HG03060 (cell line): ENCODE data around the gene APLP1.
"Not testable (repeated sequence)": the region's sequence is repeated elsewhere in the genome, so short reads cannot be mapped to it uniquely, and the experiment has no call there.

ENCODE experiments used
- ATAC-seq: cut with Tn5 transposase; IDR thresholded peaks from one replicate; pipeline ENCODE4 v1.9.1; 2021; ENCODE audit warnings: low read depth, moderate number of reproducible peaks; ENCODE audit not compliant: unreplicated experiment

Gene APLP1

DNA sequence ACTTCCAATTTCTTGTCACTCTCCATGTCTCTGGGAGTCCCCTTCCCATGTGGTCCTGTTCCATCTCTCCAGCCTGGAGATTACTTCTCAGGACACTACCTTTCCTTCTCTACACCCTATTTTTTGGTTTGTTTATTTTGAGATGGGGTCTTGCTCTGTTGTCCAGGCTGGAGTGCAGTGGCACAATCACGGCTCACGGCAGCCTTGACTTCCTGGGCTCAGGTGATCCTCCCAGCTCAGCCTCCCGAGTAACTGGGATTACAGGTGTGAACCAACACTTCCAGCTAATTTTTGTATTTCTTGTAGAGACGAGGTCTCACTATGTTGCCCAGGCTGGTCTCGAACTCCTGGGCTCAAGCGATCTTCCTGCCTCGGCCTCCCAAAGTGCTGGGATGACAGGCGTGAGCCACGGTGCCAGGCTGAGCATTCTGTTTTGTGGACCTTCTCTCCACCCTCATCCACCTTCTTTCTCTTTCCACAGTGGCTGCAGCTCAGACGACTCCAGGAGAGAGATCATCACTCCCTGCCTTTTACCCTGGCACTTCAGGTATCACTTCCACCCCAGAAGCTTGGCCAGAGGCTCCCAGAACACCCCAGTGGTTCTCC is 34.6 kb downstream of the APLP1 start:
- ATAC-seq = no peak

DNA sequence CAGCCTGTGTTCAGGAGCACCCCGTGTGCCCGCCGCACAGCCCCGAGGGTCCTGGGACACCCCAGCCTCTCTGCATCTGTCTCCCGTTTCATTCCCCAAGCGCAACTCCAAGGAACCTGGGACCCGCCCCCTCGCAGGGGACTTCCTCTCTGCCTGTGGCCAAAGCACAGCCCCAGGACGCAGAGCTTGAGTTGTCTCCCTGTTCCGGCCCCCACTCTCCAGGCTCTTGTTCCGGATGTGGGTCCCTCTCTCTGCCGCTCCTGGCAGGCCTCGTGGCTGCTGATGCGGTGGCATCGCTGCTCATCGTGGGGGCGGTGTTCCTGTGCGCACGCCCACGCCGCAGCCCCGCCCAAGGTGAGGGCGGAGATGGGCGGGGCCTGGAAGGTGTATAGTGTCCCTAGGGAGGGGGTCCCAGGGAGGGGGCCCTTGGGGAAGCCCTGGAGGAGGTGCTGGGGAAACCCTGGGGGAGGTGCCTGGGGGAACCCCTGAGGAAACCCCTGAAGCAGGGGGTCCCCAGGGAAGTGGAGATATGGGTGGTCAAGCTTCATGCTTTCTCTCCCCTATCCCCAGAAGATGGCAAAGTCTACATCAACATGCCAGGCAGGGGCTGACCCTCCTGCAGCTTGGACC is 35.3 kb downstream of the APLP1 start:
- ATAC-seq = peak; percentile 31

DNA sequence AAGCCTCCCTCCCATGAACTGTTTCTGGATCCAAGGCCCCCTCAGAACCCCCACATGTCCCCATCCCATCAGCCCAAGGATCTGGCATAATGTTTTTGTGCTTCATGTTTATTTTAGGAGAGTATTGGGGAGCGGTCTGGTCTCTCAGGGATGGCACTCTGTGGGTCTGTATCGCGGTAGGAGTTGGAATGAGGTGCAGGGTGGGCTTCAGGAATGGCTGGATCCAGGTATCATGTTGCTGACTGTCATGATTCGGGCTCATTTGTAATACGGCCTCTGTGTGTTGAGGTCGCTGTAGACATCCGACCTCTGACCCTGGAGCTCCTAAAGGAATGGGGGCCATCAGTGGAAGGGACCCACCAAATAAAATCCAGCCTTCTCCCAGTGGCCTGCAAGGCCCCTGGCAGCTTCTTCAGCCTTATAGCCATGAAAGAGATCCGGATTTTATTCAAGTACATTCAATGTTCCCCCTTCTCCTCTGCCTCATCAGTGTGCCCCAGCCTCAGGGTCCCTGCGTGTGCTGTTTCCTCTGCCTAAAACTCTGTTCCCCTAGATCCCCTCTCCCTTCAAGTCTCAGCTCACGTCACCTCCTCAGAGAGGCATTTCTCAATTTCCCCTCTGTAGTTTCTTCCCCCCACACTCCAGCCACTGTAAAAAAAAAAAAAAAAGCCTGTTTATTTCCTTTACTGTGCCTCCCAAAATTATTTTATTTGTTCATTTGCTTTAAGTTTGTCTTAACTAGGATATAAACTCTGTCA is 36.1 kb downstream of the APLP1 start:
- ATAC-seq = no peak

DNA sequence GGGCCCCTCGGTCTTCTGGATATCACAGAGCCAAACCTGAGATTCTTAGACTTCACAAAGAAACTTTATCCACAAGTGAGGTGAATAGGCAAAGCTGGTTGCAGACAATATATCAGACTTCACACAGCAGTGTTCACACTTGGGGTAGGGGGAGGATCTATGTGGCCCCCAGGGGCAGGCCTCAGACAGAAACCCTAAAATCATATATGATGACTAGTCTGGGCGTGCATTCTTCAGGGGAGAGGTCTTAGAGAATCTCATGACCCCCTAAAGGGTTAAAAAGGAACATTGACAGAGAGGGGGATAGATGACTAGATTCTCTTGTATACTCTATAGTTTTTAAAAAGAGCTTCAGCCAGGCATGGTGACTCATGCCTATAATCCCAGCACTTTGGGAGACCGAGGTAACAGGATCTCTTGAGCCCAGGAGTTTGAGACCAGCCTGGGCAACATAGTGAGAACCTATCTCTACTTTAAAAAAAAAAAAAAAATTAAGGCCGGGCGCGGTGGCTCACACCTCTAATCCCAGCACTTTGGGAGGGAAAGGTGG is 36.9 kb downstream of the APLP1 start:
- no peak for ATAC-seq

DNA sequence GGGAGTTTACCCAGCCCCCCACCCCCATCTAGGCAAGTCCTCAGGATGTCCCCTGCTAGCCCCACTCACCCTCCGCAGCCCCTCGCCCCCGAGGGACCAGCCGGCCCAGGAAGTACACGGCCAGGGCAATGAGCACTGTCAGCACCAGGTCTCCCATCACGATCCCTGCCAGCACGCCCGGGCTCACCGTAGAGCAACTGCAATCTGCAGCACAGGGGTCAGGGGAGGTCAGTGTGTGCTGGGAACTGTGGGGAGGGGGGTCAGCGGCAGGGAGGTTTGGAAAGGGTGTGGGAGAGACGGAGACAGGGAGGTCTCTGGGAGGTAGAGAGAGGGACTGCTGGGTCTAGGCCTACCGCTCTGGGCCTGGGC is 39.0 kb downstream of the APLP1 start:
- ATAC-seq = no peak

DNA sequence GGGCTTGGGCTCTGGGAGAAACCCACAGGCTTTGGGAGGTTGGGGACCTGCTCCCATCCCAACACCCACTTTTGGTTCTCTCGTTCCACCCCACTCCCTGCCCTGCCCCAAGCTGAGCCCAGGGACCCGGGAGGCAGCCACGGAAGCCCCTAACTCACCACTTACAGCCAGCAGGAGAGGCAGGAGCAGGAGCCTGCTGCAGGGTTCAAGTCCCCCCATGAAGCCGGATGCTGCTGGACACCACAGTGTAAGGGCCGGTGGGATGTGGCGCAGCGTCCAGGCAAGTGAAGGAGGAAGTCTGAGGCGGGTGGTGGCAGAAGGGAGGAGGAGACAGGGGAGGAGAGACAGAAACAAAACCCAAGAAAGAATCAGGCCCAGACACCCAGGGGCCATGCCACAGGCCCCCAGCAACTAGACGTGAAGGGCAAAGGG is 39.7 kb downstream of the APLP1 start, which contains the start of gene TYROBP:
Gene TYROBP (minus strand): TSS at position 286 of the 432 bp plus-strand sequence. CDS start 67 bp downstream, at position 219.
- ATAC-seq = no peak

DNA sequence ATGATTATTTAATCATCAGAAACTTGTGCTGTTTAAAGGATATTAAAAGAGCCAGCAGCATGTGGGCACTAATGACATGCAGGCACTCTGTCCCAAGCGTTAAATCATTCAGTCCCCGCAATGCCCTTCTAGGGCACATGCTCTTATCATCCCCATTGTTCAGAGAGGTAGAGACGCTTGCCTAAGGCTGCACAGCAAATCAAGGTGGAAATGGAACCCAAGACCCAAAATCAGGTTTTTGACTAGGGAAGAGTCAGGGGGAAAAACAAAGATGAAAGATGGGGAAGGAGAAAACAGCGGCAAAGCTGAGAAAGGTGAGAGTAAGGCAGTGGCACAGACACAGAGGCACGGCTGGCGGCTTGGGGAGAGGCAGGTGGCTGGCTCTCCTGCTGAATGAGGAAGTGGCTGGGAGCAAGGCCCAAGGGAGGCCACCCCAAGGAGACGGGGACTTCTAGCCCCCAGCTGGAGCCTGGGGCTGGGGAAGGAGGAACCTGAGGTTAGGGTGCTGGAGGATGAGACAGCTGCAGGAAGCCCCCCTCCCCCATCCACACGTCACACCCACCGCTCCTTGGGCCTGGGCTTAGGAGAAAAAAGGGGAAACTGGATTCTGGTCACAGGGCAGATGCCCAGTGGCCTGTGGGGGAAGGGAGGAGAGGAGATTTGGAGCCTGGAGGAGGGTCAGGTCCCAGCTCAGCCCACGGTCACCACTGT is 40.8 kb downstream of the APLP1 start:
- ATAC-seq = no peak

DNA sequence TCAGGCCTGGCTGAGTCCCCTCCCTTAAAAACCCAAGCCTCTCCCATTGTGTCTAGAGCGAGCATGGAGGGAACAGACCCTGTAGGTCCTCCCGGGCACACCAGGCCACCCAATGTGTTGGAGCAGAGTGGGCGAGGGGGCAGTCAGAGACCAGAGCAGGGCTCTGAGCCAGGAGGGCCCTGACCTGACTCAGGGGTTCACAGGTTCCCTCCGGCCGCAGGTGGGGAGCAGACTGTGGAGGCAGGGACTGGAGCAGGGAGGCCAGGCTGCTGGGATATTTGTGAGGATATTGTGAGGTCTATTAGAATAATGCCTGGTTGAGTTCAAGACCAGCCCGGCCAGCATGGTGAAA is 41.3 kb downstream of the APLP1 start:
- ATAC-seq = no peak

DNA sequence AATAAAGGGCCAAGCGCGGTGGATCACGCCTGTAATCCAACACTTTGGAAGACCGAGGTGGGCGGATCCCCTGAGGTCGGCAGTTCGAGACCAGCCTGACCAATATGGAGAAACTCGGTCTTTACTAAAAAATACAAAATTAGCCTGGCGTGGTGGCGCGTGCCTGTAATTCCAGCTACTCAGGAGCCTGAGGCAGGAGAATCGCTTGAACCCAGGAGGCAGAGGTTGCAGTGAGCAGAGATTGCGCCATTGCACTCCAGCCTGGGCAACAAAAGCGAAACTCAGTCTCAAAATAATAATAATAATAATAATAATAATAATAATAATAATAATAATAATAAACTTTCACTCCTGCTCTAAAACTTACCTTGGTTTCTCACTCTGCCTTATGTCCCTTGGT is 42.0 kb downstream of the APLP1 start:
- ATAC-seq = not testable (repeated sequence)

DNA sequence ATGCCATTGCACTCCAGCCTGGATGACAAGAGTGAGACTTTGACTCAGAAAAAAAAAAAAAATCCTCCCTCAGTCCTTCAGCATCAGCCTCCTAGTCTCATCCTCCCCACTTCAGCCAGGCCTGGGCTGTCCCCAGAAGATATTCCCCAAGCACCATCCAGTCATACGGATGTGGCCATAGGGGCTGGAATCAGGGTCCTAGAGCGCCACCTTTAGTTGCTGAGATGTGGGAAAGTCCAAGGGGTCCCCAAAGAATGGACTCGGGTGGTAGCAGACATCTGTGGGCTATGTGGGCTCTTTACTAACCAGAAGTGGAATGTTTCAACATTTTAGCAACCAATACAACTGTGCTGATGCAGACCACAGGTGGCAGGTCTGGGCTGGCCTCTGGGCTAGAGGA is 42.8 kb downstream of the APLP1 start:
- no peak for ATAC-seq

DNA sequence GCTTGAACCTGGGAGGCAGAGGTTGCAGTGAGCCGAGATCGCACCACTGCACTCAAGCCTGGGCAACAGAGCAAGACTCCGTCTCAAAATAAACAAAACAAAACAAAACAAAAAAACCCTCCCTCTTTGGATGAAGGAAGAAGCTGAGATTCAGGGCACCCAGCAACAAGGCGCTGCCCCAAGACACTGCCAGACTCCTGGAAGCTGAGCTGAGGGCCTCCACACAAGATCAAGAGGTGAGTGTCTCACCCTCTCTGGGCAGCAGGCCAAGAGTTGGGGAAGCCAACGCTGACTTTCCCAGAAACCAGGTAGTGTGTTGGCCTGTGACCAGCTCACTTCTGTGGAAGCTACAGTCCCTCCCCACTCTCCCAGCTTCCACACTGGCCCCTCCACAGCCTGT is 43.4 kb downstream of the APLP1 start:
- ATAC-seq = no peak

DNA sequence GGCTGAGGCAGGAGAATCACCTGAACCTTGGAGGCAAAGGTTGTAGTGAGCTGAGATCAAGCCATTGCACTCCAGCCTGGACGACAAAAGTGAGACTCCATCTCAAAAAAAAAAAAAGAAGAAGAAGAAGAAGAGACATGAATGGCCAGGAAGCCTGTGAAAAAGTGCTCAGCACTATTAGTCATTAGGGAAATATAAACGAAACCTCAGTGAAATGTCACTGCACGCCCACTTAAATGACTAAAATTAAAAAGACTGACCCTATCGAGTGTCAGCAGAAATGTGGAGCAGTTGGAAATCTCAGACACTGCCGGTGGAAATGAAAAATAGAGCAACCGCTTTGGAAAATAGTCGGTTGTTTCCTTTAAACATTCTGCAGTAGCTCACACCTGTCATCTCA is 45.2 kb downstream of the APLP1 start:
- ATAC-seq = no peak

DNA sequence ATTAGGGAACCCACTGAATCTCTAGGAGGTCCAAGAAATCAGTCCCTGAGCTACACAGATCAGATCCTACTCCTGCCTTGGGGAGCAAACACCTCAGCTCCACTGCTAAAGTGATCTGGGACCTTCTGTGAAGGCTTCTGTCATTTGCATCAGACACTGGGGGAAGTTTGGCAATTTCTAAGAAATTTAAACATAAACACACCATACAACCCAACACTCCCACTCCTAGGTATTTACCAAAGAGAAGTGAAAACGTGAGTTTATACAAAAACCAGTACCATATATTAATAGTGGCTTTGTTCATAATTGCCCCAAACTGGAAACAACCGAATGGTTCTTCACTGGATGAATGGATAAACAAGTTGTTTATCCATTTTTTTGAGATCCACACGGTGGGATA is 47.1 kb downstream of the APLP1 start:
- no peak for ATAC-seq

DNA sequence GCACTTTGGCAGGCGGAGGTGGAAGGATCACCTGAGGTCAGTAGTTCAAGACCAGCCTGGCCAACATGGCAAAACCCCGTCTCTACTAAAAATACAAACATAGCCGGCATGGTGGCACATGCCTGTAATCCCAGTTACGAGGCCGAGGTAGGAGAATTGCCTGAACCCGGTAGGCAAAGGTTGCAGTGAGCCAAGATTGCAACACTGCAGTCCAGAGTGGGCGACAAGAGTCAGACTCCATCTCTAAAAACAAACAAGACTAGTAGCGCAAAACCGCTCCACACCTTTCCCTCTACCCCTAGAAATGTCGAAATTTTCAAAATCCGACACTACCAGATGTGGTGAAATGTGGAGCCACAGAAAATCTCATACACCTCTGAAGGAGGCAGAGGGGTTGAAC is 50.9 kb downstream of the APLP1 start:
- ATAC-seq = no peak

DNA sequence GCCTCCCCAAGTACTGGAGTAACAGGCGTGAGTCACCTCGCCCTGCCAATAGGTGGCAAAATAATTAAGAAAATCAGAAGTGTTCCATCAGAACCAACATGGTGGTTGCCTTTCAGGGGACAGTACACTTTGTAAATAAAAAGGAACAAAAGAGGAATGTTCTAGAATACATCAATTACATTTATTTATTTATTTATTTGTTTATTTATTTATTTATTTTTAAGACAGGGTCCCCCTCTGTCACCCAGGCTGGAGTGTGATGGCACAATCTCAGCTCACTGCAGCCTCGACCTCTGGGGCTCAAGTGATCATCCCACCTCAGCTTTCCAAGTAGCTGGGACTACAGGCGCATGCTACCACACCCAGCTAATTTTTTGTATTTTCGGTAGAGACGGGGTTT is 52.6 kb downstream of the APLP1 start:
- no peak for ATAC-seq

DNA sequence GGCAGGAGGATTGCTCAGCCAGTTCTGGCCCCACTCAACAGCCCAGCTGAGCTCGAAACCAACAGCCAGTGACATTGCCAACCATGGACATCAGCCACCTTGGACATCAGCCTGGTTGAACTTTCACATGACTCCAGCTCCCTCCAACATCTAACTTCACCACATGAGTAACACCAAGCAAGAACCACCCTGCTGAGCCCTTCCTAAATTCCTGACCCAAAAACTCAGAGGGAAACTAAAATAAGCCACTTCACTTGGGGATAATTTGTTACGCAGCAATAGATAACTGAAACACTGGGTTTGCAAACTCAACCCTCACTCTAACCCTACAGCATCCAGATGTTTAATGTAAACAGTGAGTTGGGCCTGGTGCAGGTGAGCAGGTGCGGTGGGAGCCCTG is 57.1 kb downstream of the APLP1 start:
- no peak for ATAC-seq

DNA sequence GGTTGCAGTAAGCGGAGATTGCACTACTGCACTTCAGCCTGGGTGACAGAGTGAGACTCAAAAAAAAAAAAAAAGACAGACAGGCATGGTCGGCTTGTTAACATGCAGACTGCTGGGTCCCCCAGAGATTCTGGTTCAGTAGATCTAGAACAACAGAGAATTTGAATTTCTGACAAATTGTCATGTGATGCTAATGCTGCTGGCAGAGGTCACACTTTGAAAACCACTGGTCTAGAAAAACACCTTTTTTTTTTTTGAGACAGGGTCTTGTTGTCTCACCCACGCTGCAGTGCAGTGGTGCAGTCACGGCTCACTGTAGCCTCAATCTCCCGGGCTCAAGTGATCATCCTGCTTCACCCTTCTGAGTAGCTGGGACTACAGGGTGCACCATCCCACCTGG is 60.1 kb downstream of the APLP1 start:
- ATAC-seq = no peak
